Mammary epithelial cell (primary cell): ENCODE measurements around the gene LHFPL3.
"Not testable (repeated sequence)": the region's sequence is repeated elsewhere in the genome, so short reads cannot be mapped to it uniquely, and the experiment has no call there.

Source experiments
- CTCF ChIP-seq, 2 donors: IDR thresholded peaks in 1 of 2; conservative IDR thresholded peaks in 1 of 2; 2 replicates each; pipeline ENCODE4 v1.5.1; 2011 to 2012; ENCODE audit warnings: inconsistent platforms in 2 of 2, low read length in 2 of 2, mild to moderate bottlenecking in 2 of 2, control low read depth in 1 of 2, low read depth in 1 of 2; ENCODE audit not compliant: insufficient read depth in 1 of 2; ENCODE audit errors: extremely low read depth in 1 of 2
- EZH2 ChIP-seq: IDR thresholded peaks from 2 replicates; pipeline ENCODE4 v1.6.1; 2012; ENCODE audit warnings: low read length, inconsistent platforms, borderline replicate concordance

- not testable (repeated sequence) for TF ChIP-seq CTCF (conservative IDR thresholded peaks at IDR 0.05 in 1 of 2, IDR thresholded peaks at IDR 0.05 in 1 of 2; ENCODE audit: extremely low read depth in 1 of 2, insufficient read depth in 1 of 2, low read depth in 1 of 2, low read length in 2 of 2); EZH2
These were observed 597.8 kb downstream of the LHFPL3 start for GRCh38 chr7:104926189-104926588.
